Pancreas (tissue), 10 donors: ENCODE results near the gene CNBD2. TPM values are rescaled to one million over a fixed set of nuclear protein-coding genes. Genes with fewer than 3 reads are reported as not detected.
"Not testable (repeated sequence)": the region's sequence is repeated elsewhere in the genome, so short reads cannot be mapped to it uniquely, and the experiment has no call there.

Experiments used
- ATAC-seq, 4 donors: fragments of 200-7000 bp; cut with Tn5 transposase; one replicate each; pipeline versions ENCODE4 v1.8.0 to v1.9.1; 2020; ENCODE audit warnings: mild to moderate bottlenecking in 4 of 4, moderate library complexity in 4 of 4
- DNase-seq, 6 donors: peaks; one replicate each; pipeline ENCODE4 v3.0.0-alpha.2; 2020
- FAIRE-seq: peaks from 2 replicates; lab custom pipeline; 2012; peaks lifted over from hg19 to GRCh38; lab: Jason Lieb, UNC
- H3K27ac ChIP-seq, 4 donors: fragments of 200-600 bp; sonication (generic); 1 replicate in 3 of 4; 2 replicates in 1 of 4; pipeline versions ENCODE4 v1.5.0 to v1.8.0; 2020
- H3K27me3 ChIP-seq, 4 donors: fragments of 200-600 bp; one replicate each; pipeline ENCODE4 v1.8.0; 2021
- H3K36me3 ChIP-seq, 3 donors: fragments of 200-600 bp; sonication (generic) in 1 of 3; one replicate each; pipeline versions ENCODE4 v1.5.0 to v1.8.0; 2020 to 2021
- H3K4me1 ChIP-seq, 3 donors: fragments of 200-600 bp; one replicate each; pipeline ENCODE4 v1.8.0; 2021
- H3K4me3 ChIP-seq, 4 donors: fragments of 200-600 bp; sonication (generic) in 2 of 4; one replicate each; pipeline versions ENCODE4 v1.5.0 to v1.8.0; 2020 to 2021
- H3K9me3 ChIP-seq, 4 donors: fragments of 200-600 bp; one replicate each; pipeline ENCODE4 v1.8.0; 2021
- CTCF ChIP-seq, 4 donors: fragments of 200-600 bp; sonication (generic) in 3 of 4; IDR thresholded peaks; one replicate each; pipeline versions ENCODE4 v1.5.0 to v1.8.0; 2021; ENCODE audit warnings: antibody characterized with exemption in 4 of 4
- WGBS, 2 donors: extraction: QIAGEN DNeasy Blood & Tissue Kit; methylation state at CpG; one replicate each; pipeline ENCODE4 v1.1.7; 2013; 5-methylcytosine and 5-hydroxymethylcytosine counted together
- intact Hi-C, 3 donors: fragments of 100-400 bp; cut with DNase I; formaldehyde crosslinking; loops; one replicate each; pipeline versions ENCODE4 v1.11.1 to v1.14.2; 2022
- polyA plus RNA-seq, 2 donors: library from polyadenylated mRNA; stranded (reverse); fragments of 200-250 nt; gene quantifications; one replicate each; pipeline ENCODE4 v1.2.3, GENCODE V29; 2013
- total RNA-seq, 6 donors: library from RNA; stranded (reverse); fragmentation: NEBNext Ultra II Directional in 4 of 6; extraction: Animal tissue kit (Norgen Biotek cat#: 25700) in 4 of 6; gene quantifications; one replicate each; pipeline versions ENCODE4 v1.2.1 to v1.2.4, GENCODE V29; 2021 to 2023
- donor health status: healthy with polysubstance abuse.
- donor health status: DM: no; HTN: no; CAD: no; lungs with moderate emphysema.
- donor health status: DM: no; HTN: no; CAD: no.
- donor health status: control.
- donor health status: control.
- donor health status: Bipolar disorder and iron deficiency.
- donor health status: DM: yes; HTN: yes; CAD: no.
- donor health status: DM: no; HTN: no; CAD: no.
- donor health status: DM: no; HTN: no; CAD: no.
- donor health status: DM: yes; HTN: yes; CAD: no.

CNBD2 gene
- total and polyA plus RNA-seq, 8 donors, result 2.2 to 23.8 (median 3.2) TPM

DNA sequence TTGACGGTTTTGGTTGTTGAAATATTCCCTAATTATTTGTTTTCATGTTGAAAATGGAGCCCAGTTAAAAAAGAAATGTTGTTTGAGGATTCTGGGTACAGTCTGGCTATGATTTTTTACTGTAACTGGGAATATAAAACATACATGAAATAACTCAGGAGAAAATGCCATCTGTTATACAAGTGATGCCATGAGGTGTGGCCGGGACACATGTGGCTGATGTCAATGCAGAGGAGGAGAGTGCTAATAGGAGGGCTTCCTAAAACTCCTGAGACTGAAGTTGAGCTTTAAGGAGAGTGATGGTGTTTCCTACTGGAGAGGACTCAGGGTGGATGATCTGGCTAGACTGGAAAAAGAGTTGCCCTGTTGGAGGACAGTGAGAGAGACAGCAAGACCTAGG, 26.8 kb upstream of the CNBD2 start:
- Histone ChIP-seq H3K27ac (no peak overlapping the region), H3K36me3 (peaks cover 0 to 5% (median 3%) of the 10 kb centered on the region in 3 donors), H3K4me1 (no peaks in the 10 kb centered on the region), H3K27me3 (no peaks in the 10 kb centered on the region), H3K4me3 (no peak overlapping the region), H3K9me3 (no peaks in the 10 kb centered on the region)
- FAIRE-seq, result no peak
- TF ChIP-seq CTCF (IDR thresholded peaks at IDR 0.05), result no peak
- intact Hi-C loops, result no loop called here
- ATAC-seq, result no peak
- DNase-seq, result no peak
- 88 to 95% methylated on average over 2 of the region's 2 CpGs for WGBS, 2 donors

- intact Hi-C loops, result no loop called here
- Histone ChIP-seq H3K9me3 (no peaks in the 10 kb centered on the region), H3K27ac (no peak overlapping the region), H3K4me1 (no peaks in the 10 kb centered on the region), H3K4me3 (no peak overlapping the region), H3K36me3 (peaks cover 0 to 5% (median 4%) of the 10 kb centered on the region in 3 donors), H3K27me3 (no peaks in the 10 kb centered on the region)
- ATAC-seq, result no peak
- FAIRE-seq, result no peak
- TF ChIP-seq CTCF (IDR thresholded peaks at IDR 0.05), result no peak
- DNase-seq, result no peak
- 86 to 94% methylated on average over 2 of the region's 2 CpGs for WGBS, 2 donors
Observed at GRCh38 chr20:35942243-35942642, 26.1 kb upstream of the CNBD2 start.

- H3K4me3 ChIP-seq, result no peak overlapping the region
- H3K4me1 ChIP-seq, result peaks cover 7 to 9% (median 8%) of the 10 kb centered on the region in 3 donors
- no peak for DNase-seq
- no peaks in the 10 kb centered on the region for H3K9me3 ChIP-seq
- FAIRE-seq, result no peak
- peaks cover 0 to 7% (median 0%) of the 10 kb centered on the region in 3 donors for H3K36me3 ChIP-seq
- H3K27me3 ChIP-seq, result no peaks in the 10 kb centered on the region
- ATAC-seq, result peak in 3 of 4 donors; percentile 34 to 50 (median 48)
- no peak overlapping the region for H3K27ac ChIP-seq
- WGBS, 2 donors, result 68 to 69% methylated on average over 9 of the region's 9 CpGs
- intact Hi-C loops, result no loop called here
- no peak for TF ChIP-seq CTCF (IDR thresholded peaks at IDR 0.05)
Observed at GRCh38 chr20:35947489-35947888, 20.9 kb upstream of the CNBD2 start.

DNA sequence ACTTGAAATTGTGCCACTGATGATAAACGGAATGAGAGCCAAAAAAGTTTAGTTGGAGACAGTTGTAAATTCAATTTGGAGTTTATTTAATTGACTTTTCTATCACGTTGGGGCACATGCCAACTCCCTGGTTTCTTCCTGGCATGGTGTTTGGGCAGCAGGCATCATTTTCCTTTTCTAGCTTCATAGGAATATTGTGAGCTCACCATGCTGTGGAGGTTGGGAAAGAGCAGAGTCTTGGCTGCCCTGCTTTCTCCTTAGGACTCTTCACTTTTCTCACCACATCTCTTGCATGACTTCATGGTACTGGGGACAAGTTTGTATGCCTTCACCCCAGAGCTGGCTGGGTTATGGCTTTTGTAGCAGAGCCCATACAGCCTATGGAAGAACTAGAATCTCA, 20.5 kb upstream of the CNBD2 start:
- no peak overlapping the region for H3K27ac ChIP-seq
- WGBS, 2 donors, result 61 to 65% methylated on average over 2 of the region's 2 CpGs
- ATAC-seq (no peak), DNase-seq (no peak), FAIRE-seq (no peak)
- H3K27me3 ChIP-seq, result no peaks in the 10 kb centered on the region
- H3K4me3 ChIP-seq, result no peak overlapping the region
- H3K9me3 ChIP-seq, result no peaks in the 10 kb centered on the region
- intact Hi-C loops, result no loop called here
- no peak for TF ChIP-seq CTCF (IDR thresholded peaks at IDR 0.05)
- H3K4me1 ChIP-seq, result peaks cover 9 to 13% (median 9%) of the 10 kb centered on the region in 3 donors
- peaks cover 0 to 7% (median 0%) of the 10 kb centered on the region in 3 donors for H3K36me3 ChIP-seq

DNA sequence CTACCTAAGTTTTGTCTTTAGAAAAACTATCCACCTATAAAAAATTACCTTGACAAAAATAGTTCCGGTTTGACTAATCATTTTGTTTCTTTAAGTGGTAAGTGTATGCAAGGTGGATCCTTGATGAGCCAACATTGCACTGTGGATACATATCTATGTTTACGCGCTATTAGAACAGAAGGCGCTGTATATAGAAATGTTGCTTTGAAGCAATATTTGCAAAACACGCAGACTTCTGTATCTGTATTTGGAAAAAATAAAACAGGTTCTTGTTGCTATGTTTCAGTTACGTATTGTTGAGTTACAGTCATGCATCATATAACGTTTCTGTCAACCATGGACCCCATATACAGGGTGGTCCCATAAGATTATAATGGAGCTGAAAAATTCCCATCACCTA, 18.3 kb upstream of the CNBD2 start:
- intact Hi-C loops, result no loop called here
- Histone ChIP-seq H3K9me3 (no peaks in the 10 kb centered on the region), H3K4me1 (peaks cover 9 to 14% (median 9%) of the 10 kb centered on the region in 3 donors), H3K36me3 (peaks cover 0 to 7% (median 0%) of the 10 kb centered on the region in 3 donors), H3K4me3 (no peak overlapping the region), H3K27me3 (no peaks in the 10 kb centered on the region), H3K27ac (no peak overlapping the region)
- no peak for DNase-seq
- FAIRE-seq, result no peak
- no peak for ATAC-seq
- TF ChIP-seq CTCF (IDR thresholded peaks at IDR 0.05), result no peak
- 87 to 95% methylated on average over 7 of the region's 7 CpGs for WGBS, 2 donors

DNA sequence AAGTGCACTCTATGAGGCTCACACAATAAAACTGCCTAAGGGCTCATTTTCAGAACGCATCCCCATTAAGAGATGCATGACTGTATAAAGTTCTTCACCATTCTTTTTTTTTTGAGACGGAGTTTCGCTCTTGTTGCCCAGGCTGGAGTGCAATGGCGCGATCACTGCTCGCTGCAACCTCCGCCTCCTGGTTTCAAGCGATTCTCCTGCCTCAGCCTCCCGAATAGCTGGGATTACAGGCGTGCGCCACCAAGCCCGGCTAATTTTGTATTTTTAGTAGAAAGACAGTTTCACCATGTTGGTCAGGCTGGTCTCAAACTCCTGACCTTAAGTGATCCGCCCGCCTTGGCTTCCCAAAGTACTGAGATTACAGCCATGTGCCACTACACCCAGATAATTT, 16.3 kb upstream of the CNBD2 start:
- H3K9me3 ChIP-seq, FAIRE-seq, DNase-seq, H3K27me3 ChIP-seq, intact Hi-C loops, H3K36me3 ChIP-seq, ATAC-seq: not testable (repeated sequence)
- Histone ChIP-seq H3K4me3 (peak overlapping the region in 1 of 4 donors; percentile 73), H3K4me1 (peaks cover 9 to 19% (median 9%) of the 10 kb centered on the region in 3 donors), H3K27ac (peak overlapping the region in 1 of 4 donors; percentile 97)
- WGBS, 2 donors, result 89 to 96% methylated on average over 14 of the region's 14 CpGs
